HG02571 (cell line): ENCODE results near the gene ELMO1.

Experiments
- ATAC-seq: cut with Tn5 transposase; IDR thresholded peaks from one replicate; pipeline ENCODE4 v1.9.1; 2021; ENCODE audit warnings: mild to moderate bottlenecking, moderate library complexity; ENCODE audit not compliant: unreplicated experiment

Gene ELMO1

DNA sequence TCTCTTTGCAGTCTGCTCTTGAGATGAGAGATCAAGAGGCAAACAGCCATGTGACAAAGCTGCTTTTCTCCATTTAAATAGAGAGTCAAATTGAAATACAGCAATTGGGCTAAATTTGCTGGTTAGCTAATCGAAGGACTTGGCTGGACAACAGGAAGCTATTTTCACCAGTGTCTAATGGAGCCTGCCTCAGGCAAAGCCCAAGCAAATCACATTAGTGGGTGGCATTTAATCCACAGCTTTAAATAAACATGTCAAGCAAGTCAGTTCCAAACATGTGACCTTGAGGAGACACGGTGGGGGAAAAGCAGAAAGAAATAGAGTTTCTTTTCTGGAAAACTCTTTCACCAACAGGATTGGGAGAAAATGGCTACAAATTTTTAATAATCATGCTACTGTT lies 543.9 kb downstream of the ELMO1 start:
- ATAC-seq, result no peak

DNA sequence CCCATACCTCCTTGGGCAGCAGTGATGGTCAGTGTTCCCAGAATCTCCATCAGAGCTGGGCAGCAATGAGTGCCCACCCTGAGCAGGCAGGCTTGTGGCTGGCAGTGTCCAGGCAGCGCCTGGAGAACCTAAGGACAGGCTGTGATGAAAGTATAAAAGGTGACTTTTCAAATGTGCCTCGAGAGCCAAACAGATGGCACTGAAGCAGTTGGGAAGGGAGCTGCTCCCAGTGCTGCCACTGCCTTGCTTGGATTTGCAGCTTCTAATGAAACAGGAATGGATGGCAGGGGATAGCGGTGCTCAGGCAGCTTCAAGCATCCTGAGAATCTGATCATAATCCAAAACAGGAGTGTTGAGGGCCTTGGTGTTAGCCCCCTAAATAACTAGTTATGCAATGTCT lies 544.6 kb downstream of the ELMO1 start:
- ATAC-seq, result no peak

DNA sequence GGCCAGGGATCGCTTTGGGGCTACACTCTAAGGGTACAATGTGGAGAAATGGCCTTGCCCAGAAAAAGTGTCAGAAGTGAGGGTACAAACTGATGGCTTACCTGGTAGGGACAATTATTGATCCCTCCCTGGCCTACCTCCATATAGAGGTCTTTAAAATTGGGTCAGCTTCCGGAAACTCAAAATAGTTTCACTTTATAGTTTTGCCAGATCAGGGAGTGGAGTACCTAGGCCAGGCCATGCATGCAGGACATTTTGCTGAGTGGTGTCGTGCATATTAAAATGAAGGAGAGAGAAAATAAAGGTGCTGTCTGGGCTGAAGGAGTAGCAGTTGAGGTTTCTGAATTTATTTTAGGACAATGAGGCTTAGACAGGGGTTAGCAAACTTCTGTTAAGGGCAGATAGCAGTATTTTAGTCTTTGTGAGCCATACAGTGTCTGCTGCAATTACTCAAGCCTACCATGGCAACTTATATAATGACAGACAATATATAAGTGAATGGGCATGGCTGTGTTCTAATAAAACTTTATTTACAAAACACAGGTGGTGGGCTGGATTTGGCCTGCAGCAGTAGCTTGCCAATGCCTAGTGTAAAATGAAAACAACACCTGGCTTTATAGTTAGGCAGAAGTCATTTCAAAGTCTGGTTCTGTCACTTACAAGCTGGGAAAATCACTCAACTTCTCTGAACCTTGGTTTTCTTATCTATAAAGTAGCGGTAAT lies 547.5 kb downstream of the ELMO1 start:
- ATAC-seq, result no peak

DNA sequence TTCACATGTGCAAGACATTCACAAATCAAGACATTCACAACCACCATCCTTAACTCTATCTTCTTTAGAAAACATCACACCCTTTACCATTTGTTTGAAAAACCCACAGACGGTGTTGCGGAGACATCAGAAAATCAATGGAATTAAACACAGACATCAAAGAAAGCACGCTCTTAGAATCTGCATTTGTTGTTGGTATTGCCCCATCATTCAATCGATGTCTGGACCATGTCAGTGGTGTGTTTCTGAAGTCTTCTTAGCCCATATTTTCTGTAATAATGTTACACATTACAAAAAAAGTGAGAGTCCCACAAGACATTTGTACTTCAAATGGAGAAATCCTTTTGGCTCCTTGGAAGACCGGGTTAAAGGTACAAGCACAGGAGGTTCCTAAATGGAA lies 550.5 kb downstream of the ELMO1 start:
- ATAC-seq, result no peak

DNA sequence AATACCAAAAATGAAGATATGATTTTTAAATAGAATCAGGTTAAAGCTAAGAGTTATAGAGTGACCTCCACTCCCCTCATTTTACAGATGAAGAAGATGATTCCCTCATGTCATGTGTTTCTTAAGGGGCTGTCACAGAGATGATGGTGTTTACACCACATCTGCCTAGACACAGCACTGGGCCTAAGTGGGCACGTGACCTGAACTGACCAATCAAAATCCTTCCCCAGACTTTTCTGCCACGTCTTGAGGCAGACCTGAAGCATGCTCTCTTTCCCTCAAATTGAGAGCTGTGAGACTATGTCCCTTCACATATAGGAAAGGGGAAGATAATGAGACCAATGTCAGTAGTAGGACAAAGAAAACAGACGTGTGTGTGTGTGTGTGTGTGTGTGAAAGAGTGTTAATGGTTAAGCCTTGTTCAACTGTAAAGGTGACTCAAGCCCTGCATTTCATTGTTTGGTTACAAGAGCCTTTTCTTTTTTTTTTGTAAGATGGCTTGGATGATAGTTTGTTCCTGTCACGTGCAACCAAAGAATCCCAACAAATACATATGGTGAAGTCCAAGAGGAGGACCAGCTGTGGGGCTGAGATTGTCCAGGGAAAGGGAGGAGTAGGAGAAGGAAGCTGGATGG lies 551.6 kb downstream of the ELMO1 start:
- no peak for ATAC-seq

DNA sequence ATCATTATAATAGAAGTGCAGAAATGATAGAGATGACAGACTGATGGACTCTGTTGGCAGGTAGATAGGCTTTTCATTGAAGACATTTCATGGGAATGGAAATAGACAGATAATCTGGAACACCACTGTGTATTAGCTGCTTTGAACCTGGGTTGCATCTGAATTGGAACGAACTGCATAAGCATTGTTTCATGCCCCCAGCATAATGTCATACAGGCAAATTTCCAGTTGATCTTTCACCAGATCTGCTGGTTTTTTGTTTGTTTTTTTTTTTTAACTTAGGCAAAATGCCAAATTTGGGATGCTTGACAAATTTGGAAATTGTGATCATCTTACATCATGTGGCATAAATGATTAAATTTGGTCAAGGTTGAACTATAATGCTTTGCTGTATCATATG lies 552.2 kb downstream of the ELMO1 start:
- ATAC-seq, result no peak

DNA sequence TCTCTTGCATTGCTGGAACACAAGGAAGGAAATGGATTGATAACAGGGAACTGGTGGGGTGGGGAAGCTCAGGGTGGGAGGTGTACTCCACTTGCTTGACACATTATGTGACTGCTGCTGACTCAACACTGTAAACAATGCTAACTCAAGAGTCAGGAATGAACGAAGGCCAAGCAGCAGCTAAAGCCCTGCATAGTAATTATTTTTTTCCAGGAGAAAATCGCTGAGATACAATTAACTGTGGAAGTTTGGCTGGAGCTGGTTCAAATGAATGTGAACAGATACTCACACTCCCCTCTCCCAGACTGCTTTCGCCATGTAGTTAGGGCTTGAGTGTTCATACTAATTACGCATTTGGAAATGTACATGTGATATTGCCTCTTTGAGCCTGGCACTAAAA lies 553.5 kb downstream of the ELMO1 start:
- no peak for ATAC-seq

DNA sequence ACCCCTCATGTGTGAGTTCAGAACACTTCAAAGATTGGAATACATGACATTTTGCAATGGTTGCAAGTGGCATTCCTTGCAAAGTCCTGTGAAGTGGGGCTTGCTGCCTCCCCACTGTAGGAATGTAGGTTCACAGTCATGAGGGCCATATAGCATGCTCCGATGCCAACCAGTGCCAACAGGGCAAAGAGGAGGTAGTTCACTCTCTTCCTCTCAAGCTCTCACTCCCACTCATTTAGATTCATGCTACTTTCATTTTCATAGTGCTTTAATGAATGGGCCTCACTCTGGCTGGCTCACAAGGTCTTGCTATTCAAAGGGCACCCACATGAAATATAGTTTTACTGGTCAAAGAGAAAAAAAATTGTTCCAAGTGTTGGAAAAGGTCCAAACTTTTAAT lies 554.5 kb downstream of the ELMO1 start:
- ATAC-seq, result no peak

DNA sequence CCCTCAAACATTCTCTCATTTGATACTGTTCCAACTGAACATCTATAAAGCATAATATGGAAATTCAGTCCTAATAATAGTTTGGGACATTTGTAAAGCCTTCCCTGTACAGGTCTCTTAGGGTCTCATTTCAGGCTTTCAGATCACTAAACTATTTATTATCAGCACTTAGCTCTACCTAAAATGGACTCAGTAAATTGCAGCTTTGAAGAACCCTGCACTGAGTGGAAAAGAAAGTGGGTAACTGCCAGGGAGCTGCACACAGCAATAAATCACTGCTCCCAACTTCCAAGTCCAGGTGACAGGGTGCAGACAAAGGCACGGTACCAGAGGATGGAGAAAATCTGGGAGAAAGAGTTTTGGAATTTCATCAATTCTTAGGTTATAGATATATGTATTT lies 559.5 kb downstream of the ELMO1 start:
- no peak for ATAC-seq

DNA sequence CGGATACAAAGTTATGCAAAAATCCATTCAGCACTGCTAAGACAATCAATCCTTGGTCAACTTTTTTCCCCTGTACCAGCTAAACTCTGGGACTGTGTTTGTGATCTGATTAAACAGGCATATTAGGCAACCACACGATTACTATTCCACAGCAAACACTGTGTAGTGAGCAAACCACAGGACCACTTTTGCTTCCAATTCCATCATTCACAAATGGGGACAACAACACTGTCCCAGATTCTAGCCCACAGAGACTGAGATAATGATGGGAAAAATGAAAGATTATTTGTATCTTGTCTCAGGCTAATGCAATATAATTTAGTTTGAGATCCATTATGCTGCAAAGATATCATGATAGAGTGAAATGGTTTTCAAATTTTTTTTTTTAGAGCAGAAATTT lies 560.7 kb downstream of the ELMO1 start:
- ATAC-seq, result no peak

DNA sequence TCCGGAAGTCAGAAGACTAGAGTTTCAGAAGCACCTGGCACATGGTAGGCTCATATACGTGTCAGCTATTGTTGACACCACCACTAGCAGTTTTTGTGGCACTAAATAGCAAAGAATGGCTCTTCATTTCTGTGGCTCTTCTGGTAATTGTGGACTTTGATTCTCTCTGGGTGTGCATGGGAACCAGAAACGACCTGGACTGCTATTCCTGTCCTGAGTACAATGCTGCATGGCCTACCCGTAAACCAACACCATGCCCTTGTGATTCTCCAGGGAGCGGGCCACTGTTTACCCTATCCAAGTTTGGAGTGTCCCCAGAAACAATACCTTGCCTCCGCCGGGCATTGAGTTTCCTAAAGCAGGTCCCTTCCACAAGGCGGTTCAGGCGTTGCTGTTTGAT lies 561.4 kb downstream of the ELMO1 start:
- ATAC-seq, result no peak

DNA sequence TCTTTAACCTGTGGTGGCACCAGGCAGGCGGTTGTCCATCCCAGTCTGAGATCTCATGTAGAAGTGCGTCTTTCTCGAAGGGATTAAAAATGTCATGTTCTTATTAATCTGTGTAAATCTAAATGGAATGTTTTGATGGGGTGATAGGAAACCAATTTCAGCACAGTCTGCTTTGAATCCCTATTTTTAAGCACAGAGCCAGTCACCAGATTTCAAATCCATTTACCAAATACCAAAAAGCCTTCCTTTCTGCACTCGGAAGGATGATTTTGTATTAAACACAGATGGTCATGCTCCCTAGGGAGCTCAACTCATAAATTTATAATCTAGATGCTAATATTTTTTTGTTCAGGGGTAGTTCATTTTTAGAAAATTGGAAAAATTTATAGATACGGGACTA lies 563.8 kb downstream of the ELMO1 start:
- ATAC-seq, result no peak

DNA sequence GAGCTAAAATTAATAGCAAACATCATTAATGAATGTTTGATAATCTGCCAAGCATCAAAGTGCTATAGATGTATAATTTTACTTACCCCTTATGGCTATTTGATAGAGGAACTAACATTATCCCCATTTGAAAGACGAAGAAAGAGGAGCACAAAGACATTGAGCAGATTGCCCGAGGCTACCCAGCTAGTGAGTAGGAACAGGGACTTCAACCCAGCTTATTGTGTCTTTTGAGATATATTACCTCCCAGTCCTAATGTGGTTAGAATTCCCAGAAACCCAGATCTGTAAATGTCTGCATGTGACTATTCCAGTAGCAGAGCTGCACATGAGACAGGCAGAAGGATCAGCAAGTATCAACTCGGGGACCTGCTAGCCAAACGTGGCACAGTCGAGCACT lies 564.3 kb downstream of the ELMO1 start:
- no peak for ATAC-seq

DNA sequence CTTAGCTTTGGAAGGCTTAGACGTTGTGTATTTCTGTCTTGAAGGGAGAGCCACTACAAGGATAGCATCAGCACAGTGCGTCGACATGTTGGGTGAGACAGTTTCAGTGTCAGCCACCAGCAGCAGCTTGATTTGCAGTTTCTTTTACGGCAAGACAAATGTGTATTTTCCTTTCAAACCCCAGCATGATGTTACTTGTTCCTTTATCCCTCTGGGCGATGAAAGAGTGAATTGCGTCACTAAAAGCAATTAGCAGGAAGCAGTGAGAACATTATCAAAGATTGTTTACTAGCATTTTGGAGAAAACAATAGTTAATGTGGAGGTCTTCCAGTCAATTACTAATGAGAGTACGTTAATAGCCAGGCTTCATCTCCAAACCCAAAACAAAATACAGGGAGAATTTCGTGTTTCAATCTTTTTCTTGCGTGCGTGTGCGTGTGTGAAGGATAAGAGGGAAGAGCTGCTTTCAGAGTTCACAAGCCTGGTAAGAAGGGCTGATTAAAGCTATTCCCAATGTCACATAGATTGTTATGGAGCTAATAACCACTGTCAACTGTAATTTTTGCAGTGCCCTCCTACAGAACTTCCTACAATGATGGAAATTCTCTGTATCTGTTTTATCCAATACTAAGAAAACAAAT lies 567.3 kb downstream of the ELMO1 start:
- no peak for ATAC-seq

DNA sequence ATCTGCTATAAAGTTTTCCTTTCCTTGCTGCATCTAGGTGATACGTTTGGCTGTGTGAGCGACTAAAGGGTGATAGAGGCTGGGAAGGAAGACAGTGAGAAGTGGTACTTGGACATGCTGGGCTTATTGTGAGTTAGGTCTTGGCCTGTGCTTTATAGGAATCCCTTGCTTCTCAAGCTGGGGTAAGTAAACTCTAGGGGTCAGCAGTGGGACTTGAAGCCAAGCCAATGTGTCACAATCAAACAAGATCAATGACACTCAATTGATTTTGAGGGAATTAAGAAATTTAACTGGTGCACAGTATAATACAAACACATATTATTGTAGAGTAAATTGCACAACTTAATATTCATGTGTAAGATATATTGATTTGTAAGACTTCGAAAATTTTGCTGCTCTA lies 568.6 kb downstream of the ELMO1 start:
- no peak for ATAC-seq

DNA sequence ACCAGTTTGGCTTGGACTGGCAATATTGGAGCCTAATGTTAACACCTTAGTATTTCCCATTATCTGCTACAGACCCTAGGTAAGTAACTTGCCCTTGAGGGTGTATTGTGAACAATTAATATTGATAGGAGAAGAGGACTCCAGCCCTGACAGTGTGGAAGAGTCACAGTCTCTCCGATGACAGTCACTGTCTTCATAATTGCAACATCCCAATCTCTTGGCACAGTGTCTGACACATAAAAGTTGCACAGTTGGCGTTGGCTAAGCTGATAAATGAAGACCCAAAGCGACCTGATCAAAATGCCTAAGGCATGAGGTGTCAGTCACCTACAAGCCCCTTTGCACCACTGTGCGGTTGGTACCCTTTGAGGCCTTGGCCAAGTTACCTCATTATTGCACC lies 569.6 kb downstream of the ELMO1 start:
- ATAC-seq, result no peak

DNA sequence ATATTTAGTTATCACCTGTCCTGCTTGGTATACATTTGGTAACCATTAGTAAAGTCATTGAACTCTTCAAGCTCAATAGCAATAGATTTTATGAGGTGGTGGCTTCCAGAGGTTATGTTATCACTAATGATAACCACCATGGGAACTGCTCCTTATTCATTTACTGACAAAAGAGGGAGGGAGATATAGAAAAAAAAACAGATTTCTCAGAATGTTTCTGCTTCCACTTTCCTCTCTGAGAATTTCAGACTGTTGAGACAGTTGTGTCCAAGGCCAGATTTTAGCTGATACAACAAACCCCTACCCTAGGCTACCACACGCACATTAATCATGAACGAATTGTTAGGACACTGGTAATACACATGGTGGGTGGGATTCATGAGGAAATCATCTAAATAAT lies 570.4 kb downstream of the ELMO1 start:
- no peak for ATAC-seq

DNA sequence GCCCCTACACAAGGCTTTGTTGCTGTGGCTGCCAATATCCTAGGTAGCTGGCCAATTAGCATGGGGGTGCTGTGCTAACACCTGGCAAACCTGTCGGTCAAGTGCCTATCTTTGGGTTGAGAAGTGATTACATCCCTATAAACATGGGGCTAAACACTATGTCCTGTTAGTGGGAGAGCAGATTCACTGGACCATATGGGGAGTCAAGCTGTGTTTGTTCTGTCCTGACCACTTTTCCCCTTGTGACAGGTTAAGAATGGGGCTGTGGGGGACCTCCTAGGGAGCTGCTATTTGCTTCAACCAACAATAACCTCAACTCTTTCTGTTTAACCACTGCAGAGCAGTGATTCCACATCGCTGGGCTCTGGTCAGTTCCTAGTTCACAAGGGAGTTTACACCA lies 572.9 kb downstream of the ELMO1 start:
- ATAC-seq, result no peak

DNA sequence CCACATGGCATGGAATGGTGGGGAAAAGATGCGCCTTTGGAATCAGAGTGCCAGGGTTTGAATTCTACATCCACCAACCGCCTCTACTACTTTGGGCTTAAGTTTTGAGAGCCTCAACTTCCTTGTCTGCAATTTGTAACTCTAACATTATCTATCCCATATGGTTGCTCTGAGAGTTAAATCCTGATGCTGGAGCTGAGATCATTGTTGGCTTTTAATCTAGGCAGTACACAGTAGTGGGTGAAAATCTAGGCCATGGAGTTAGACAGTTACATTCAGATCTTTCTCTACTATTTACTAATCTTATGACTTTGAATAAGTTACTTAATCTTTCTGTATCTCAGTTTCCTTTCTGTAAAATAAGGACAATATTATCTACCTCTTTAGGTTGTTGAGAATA lies 574.6 kb downstream of the ELMO1 start:
- ATAC-seq, result no peak

DNA sequence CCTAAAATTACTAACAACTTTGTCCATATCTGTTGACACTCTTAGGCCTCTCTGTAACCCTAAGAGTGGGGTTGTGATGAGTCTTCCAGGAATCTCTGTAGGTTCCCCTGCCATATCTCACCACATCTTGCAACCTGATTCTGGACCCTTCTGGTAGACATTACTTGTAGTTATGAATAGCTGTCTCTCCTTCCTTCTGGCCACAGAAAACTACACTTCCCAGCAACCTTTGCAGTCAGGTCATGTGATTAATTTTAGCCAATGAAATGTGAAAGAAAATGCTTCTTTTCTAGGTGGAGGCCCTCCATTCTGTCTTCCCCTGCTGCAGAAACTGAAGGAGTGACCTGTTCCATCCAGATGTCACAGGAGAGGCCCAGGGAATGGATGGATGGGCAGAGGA lies 576.8 kb downstream of the ELMO1 start:
- no peak for ATAC-seq

DNA sequence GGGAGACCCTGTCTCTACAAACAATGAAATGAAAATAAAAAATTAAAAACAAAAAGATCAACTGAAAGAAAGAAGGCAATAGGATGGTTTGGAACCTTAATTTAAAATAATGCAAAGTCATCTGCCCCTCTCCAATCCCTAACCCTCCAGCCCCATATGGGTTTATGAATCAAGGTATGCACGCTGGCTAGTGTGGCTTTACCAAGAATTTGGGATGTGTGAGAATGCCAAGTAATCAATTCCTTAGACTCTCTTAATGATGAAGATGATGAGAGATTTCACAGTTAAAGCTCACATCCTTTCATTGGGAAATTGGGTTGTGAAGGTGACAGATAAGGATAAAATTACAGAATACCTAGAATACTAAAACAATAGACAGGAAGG lies 577.3 kb downstream of the ELMO1 start:
- ATAC-seq, result no peak

DNA sequence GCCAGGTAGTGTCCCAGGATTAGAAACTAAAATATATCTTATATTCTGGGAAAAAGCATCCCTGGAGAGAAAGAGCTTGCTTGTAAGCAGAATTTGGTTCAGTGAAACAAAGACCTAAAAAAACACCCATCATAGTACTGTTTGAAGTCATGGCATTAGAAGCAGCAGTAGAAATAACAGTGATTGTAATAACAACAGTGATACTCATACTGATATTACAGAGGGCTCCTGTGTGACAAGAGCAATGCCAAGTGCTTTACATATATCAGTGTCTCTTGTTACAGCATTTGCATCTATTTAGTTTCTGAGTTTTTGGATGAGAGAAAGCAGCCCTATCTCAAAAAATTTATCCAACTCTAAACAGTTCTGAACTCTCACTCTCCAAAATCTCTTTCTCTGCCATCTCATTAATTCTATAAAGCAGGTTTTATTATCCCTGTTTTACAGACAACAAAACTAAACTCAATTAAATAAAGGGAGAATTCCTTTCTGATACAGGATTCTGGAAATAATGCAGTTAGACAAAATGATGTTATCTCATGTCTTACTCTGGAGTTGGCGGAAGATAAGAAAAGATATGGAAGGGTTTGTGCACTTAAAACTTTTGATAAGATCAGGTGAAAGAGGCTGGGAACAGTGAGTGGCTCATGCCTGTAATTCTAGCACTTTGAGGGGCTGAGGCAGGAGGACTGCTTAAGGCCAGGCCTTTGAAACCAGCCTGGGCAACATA lies 577.9 kb downstream of the ELMO1 start:
- no peak for ATAC-seq
